NCI-H2029 (cell line): Measurements from ENCODE around the gene DENND2A.
"Not testable (repeated sequence)": the region's sequence is repeated elsewhere in the genome, so short reads cannot be mapped to it uniquely, and the experiment has no call there.

Experiments
- DNase-seq: peaks from one replicate; lab custom pipeline; 2025; lab: John Stamatoyannopoulos, UW

Gene DENND2A

GRCh38 chr7:140506788-140507464 lies 133.7 kb downstream of the DENND2A start:
- peak; percentile 51 for DNase-seq

- DNase-seq = no peak
Measured at GRCh38 chr7:140501966-140502365, 138.6 kb downstream of the DENND2A start.

GRCh38 chr7:140497807-140498206 lies 142.8 kb downstream of the DENND2A start:
- DNase-seq = not testable (repeated sequence)

- DNase-seq = no peak
Measured at GRCh38 chr7:140497241-140497769, 143.3 kb downstream of the DENND2A start.

GRCh38 chr7:140495514-140496097 lies 145.0 kb downstream of the DENND2A start:
- no peak for DNase-seq

- DNase-seq = no peak
Measured at GRCh38 chr7:140494867-140495266, 145.7 kb downstream of the DENND2A start.

- no peak for DNase-seq
Measured at GRCh38 chr7:140489026-140489359, 151.6 kb downstream of the DENND2A start.

GRCh38 chr7:140485500-140486265 lies 154.9 kb downstream of the DENND2A start:
- DNase-seq = no peak

- DNase-seq = no peak
Measured at GRCh38 chr7:140484951-140485499, 155.6 kb downstream of the DENND2A start.

- DNase-seq = no peak
Measured at GRCh38 chr7:140484479-140484878, 156.1 kb downstream of the DENND2A start.

- no peak for DNase-seq
Measured at GRCh38 chr7:140479739-140480084, 160.9 kb downstream of the DENND2A start.

GRCh38 chr7:140479062-140479738 lies 161.4 kb downstream of the DENND2A start, which contains the start of gene MKRN1:
TSS of gene MKRN1 (minus strand) at chr7:140479505. CDS start at chr7:140479344, 161 bp downstream.
- peak; percentile 98 for DNase-seq

- DNase-seq = peak; percentile 26
Measured at GRCh38 chr7:140478246-140479061, 162.2 kb downstream of the DENND2A start.

GRCh38 chr7:140476698-140477261 lies 163.8 kb downstream of the DENND2A start:
- DNase-seq = no peak

GRCh38 chr7:140475747-140476333 lies 164.8 kb downstream of the DENND2A start:
- peak; percentile 48 for DNase-seq
